ENCODE measurements around the gene MGAT4D.

Gene MGAT4D

DNA sequence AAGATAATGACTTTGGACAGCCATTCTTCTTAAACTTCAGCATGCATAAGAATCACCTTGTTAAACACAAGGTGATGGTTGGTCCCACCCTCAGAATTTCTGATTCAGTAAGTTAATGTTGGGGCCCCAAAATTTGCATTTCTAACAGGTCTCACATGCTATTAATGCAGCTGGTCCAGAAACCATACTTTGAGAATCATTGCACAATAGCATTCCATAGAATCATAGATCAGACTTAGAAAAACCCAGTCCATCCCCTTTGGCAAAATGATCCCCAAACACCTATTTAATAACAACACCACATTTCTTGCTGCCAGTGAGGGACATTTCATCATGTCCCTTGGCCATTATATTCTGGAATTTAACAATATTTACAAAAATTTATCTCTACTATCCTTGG, 6.2 kb upstream of the MGAT4D start:
- TF ChIP-seq ZFX (IDR thresholded peaks at IDR 0.05) (no peak), CTCF (conservative IDR thresholded peaks at IDR 0.05) (no peak)
- no peak overlapping the region for H3K27ac ChIP-seq

GRCh38 chr4:140499391-140499790, 1.3 kb upstream of the MGAT4D start:
- TF ChIP-seq CTCF (conservative IDR thresholded peaks at IDR 0.05) (no peak), ZFX (IDR thresholded peaks at IDR 0.05) (no peak)
- H3K27ac ChIP-seq: no peak overlapping the region

DNA sequence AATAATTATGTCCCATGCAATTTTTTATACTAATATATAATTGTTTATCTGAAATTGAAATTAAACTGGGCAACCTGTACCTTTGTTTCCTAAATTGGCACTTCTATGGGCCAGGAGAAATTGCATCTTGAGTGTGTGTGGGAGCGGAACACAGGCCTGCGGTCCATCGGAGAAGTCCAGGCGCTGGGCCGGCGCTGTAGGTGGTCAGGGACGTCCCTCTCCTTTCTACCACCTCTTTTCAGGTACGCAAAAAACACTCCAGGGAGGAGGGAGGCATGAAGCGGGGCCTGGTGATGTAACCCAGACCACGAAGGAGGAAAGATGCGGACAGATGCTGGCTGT, 717 bp downstream of the MGAT4D start:
- TF ChIP-seq CTCF (conservative IDR thresholded peaks at IDR 0.05) (no peak), ZFX (IDR thresholded peaks at IDR 0.05) (no peak)
- no peak overlapping the region for H3K27ac ChIP-seq

DNA sequence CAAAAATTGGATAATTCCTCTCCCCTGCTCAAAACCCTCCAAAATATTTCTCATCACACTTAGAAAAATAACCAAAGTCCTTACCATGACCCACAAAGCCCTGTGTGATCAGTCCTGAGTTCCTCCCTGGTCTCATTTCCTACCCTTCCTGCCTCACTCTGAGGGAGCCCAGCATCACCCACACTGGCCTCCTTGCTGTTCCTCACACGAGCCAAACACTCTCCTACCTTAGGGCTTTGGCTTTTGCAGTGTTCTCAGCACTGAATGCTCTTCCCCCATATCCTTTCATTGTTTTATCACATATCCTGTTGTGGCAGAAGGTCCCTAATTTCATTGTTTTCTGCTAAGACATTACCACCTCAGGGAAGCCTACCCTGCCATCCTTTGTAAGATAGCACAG, 12.2 kb downstream of the MGAT4D start:
- TF ChIP-seq ZFX (IDR thresholded peaks at IDR 0.05) (no peak), CTCF (conservative IDR thresholded peaks at IDR 0.05) (no peak)

GRCh38 chr4:140483445-140483844, 14.6 kb downstream of the MGAT4D start:
- no peak overlapping the region for H3K27ac ChIP-seq
- TF ChIP-seq CTCF (conservative IDR thresholded peaks at IDR 0.05) (no peak), ZFX (IDR thresholded peaks at IDR 0.05) (no peak)

More for the DNA sequence above, 12.2 kb downstream of the MGAT4D start:
- H3K27ac ChIP-seq: no peak overlapping the region

DNA sequence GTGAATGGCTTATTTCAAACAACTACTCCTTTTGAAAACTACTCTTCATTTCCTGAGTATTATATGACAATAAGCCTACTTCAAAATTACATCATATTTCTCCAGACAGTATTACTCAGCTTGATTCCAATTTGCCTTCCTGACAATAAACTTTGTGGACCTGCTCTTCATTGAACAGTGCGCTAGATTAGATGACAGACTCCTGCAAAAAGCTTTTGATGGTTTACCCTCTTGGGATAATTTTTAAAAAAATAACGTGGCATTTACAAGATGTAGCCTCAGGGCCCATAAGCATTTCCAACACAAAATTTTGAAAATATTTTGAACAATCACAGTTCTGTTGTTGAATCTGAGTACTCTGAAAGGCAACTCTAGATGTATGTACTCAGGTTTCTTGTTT, 25.9 kb downstream of the MGAT4D start:
- H3K27ac ChIP-seq: no peak overlapping the region
- no peak for TF ChIP-seq ZFX (IDR thresholded peaks at IDR 0.05)
- no peak for TF ChIP-seq CTCF (conservative IDR thresholded peaks at IDR 0.05)

DNA sequence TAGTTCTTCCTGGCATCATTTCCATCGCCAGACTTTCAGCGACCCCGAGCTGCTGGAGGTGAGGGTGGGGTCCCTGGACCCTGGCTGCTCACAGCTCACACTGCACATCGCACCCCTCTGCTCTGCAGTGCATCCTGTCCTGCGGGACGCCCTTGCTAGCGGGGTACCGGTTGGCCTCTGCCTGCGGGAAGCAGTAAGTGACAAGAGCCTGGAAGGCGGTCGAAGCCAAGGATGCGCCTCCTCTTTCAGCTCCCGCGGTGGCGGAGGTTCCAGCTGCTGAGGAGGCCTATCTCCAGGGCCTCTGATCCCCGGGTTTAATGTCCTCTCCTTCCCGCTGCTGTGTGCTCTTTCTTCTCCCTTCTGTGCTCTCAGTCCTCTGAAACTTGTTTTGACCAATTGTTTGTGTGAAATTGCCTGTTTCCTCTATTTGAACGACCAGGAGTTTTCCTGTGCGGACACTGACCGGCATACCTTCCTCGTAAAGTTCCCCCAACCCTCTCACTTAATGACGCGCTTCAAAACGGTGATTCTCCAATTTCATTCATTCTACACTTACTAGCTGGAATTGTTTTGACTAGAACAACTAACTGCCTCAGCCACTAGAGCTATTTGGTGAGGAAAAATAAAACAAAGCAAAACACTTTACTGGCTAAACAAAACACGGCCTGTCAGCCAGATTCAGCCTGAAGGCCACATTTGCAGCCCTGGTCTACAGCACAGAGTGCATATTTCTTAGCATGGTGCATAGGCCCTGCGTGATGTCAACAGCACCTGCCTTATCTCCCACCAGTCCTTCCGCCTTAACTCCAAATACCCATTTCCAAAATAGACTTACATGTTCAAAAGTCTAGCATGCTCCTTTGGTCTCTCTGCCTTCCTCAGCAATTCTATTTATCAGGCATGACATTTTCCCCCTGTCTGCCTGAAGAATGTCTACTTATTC, 28.0 kb downstream of the MGAT4D start:
- TF ChIP-seq CTCF (conservative IDR thresholded peaks at IDR 0.05) (no peak), ZFX (IDR thresholded peaks at IDR 0.05) (no peak)
- H3K27ac ChIP-seq: no peak overlapping the region
